Thoracic aorta (tissue), 2 donors: Measurements from ENCODE around the gene STRADB. TPM values are rescaled to one million over a fixed set of nuclear protein-coding genes. Genes with fewer than 3 reads are reported as not detected.

Experiments
- ATAC-seq: fragments of 150-250 bp; one replicate; pipeline ENCODE4 v1.8.0; 2017; ENCODE audit warnings: low read depth; ENCODE audit not compliant: insufficient number of reproducible peaks, low FRiP score
- DNase-seq: peaks from one replicate; pipeline ENCODE4 v3.0.0-alpha.2; 2020; ENCODE audit warnings: low spot score
- H3K27ac ChIP-seq, 2 donors: fragments of 200-600 bp; sonication (generic); 1 replicate in 1 of 2; 2 replicates in 1 of 2; pipeline ENCODE4 v1.5.1; 2016; ENCODE audit warnings: mild to moderate bottlenecking in 2 of 2, moderate library complexity in 2 of 2
- H3K27me3 ChIP-seq: fragments of 200-600 bp; sonication (generic); replicated peaks from 2 replicates; pipeline ENCODE4 v1.6.0; 2016; ENCODE audit warnings: mild to moderate bottlenecking; ENCODE audit not compliant: insufficient read depth
- H3K36me3 ChIP-seq: fragments of 200-600 bp; sonication (generic); one replicate; pipeline ENCODE4 v1.5.1; 2016
- H3K4me1 ChIP-seq, 2 donors: fragments of 200-600 bp; sonication (generic); 1 replicate in 1 of 2; 2 replicates in 1 of 2; pipeline versions ENCODE4 v1.5.1 to v1.6.0; 2016; ENCODE audit warnings: low read depth in 2 of 2, mild to moderate bottlenecking in 1 of 2; ENCODE audit not compliant: control insufficient read depth in 1 of 2
- H3K4me3 ChIP-seq: fragments of 200-600 bp; sonication (generic); 2 replicates; pipeline ENCODE4 v1.5.1; 2016; ENCODE audit warnings: mild to moderate bottlenecking
- H3K9me3 ChIP-seq: fragments of 200-600 bp; sonication (generic); 2 replicates; pipeline ENCODE4 v1.5.1; 2016
- total RNA-seq, 2 donors: library from RNA; depleted of rRNA; stranded (reverse); fragments of >200 nt; gene quantifications; one replicate each; pipeline versions ENCODE4 v1.1.0 to v1.2.3, GENCODE V29; 2016
- TF ChIP-seq, protein P1 (sequence below): fragments of 200-600 bp; sonication (generic); IDR thresholded peaks from one replicate; pipeline ENCODE4 v1.5.1; 2019; ENCODE audit warnings: antibody characterized with exemption

Gene STRADB
- total RNA-seq, 2 donors from 2014 or later, result 8.7 to 13.8 TPM

DNA sequence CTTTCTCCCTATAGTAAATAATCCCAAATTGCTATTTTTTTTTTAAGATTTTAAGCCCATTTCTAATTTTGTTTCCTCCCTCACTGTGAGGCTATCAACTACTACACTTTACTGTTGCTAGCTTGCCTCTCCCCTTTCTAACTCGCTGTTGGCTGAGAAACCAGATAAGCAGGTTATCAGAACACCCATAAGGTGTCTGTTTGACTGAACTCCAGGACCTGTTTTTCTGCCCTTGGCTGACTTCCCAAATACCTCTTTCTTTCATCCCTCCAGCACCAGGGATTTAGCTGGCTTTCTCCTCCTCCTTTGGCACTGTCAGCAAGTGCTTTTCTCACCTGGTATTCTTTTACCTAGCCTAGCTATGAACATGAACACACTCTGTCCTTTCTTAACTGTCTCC is 11.4 kb upstream of the STRADB start:
- DNase-seq (no peak), ATAC-seq (no peak)
- no peak overlapping the region for H3K4me3 ChIP-seq
- no peaks in the 10 kb centered on the region for H3K36me3 ChIP-seq
- H3K27me3 ChIP-seq, result no peaks in the 10 kb centered on the region
- H3K4me1 ChIP-seq, result peaks cover 8 to 43% of the 10 kb centered on the region in 2 donors
- TF ChIP-seq, protein P1, sequence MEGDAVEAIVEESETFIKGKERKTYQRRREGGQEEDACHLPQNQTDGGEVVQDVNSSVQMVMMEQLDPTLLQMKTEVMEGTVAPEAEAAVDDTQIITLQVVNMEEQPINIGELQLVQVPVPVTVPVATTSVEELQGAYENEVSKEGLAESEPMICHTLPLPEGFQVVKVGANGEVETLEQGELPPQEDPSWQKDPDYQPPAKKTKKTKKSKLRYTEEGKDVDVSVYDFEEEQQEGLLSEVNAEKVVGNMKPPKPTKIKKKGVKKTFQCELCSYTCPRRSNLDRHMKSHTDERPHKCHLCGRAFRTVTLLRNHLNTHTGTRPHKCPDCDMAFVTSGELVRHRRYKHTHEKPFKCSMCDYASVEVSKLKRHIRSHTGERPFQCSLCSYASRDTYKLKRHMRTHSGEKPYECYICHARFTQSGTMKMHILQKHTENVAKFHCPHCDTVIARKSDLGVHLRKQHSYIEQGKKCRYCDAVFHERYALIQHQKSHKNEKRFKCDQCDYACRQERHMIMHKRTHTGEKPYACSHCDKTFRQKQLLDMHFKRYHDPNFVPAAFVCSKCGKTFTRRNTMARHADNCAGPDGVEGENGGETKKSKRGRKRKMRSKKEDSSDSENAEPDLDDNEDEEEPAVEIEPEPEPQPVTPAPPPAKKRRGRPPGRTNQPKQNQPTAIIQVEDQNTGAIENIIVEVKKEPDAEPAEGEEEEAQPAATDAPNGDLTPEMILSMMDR, result no peak
- no peak overlapping the region for H3K27ac ChIP-seq
- no peaks in the 10 kb centered on the region for H3K9me3 ChIP-seq

DNA sequence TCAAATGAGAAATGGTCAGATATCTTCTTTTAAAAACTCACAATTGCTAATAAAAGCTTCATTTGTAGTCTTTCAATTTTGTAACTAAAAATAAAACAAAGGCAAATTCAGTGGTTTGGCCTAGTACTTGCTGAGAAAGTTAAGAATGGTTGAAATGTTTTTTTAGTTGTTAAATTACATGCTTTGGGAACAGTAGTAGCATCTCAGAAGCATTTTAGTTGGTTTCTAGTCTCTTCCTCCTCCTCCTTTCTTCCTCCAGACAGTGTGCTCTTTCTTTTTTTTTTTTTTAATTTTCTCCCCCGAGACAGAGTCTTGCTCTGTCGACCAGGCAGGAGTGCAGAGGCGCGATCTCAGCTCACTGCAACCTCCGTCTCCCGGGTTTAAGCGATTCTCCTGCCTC is 10.1 kb upstream of the STRADB start:
- H3K4me1 ChIP-seq, result peaks cover 17 to 45% of the 10 kb centered on the region in 2 donors
- no peaks in the 10 kb centered on the region for H3K27me3 ChIP-seq
- no peaks in the 10 kb centered on the region for H3K9me3 ChIP-seq
- TF ChIP-seq, protein P1, result no peak
- no peak overlapping the region for H3K4me3 ChIP-seq
- H3K27ac ChIP-seq, result peak overlapping the region in 1 of 2 donors; percentile 18
- ATAC-seq (no peak), DNase-seq (no peak)
- no peaks in the 10 kb centered on the region for H3K36me3 ChIP-seq

DNA sequence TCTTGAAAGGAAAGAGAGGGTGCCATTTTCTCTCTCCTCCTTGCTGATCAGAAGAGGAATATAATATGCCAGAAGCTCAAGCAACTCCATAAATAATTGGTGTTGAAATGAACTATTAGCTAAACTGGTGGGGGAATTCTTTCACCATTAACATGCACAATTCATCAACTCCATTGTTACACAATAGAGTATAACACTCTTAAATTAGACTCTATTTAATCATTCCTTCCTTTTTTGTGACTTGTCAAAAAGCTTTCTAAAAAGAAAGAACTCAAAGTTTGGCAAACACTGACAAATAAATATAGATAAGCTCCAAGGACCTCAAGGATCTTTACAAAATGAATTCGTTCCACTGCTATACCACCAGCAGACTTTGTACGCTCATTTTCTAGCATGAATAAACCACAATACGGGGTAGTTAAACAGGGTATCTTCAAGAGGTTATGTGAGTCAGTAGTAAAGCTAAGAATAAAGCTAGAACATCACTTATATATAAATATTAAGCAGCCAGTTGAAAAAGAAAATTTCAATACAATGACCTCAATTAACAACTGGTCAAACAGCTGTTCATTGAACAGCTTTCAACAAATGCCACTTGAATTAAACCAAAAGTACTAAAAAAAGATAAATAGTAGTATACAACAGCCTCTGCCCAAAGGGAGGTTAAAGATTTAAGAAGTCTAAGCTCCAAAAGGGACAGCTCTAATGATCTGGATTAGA is 6.6 kb upstream of the STRADB start:
- ATAC-seq (no peak), DNase-seq (no peak)
- H3K4me1 ChIP-seq, result peaks cover 35 to 64% of the 10 kb centered on the region in 2 donors
- TF ChIP-seq, protein P1, result no peak
- no peaks in the 10 kb centered on the region for H3K27me3 ChIP-seq
- no peak overlapping the region for H3K4me3 ChIP-seq
- peak overlapping the region in 1 of 2 donors; percentile 14 for H3K27ac ChIP-seq
- H3K36me3 ChIP-seq, result no peaks in the 10 kb centered on the region
- no peaks in the 10 kb centered on the region for H3K9me3 ChIP-seq

DNA sequence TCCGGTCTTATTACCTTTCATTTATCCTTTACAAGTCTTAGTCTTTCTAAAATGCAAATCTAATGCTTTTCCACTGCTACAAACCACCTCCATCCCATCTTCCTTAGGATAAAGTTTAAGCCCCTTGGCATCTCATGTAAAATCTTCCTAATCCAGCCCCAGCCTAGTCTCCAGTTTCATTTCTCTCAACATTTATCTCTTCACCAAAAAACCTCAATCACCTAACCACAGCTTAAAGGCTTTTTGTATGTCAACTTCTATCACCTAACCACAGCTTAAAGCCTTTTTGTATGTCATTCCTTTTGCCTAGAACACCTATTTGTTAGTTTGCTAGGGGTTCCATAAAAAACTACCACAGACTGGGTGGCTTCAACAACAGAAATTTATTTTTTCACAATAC is 4.5 kb upstream of the STRADB start:
- Histone ChIP-seq H3K4me1 (peaks cover 36 to 50% of the 10 kb centered on the region in 2 donors), H3K27me3 (no peaks in the 10 kb centered on the region), H3K36me3 (no peaks in the 10 kb centered on the region), H3K9me3 (no peaks in the 10 kb centered on the region), H3K4me3 (no peak overlapping the region), H3K27ac (no peak overlapping the region)
- no peak for ATAC-seq
- TF ChIP-seq, protein P1, result no peak
- no peak for DNase-seq

DNA sequence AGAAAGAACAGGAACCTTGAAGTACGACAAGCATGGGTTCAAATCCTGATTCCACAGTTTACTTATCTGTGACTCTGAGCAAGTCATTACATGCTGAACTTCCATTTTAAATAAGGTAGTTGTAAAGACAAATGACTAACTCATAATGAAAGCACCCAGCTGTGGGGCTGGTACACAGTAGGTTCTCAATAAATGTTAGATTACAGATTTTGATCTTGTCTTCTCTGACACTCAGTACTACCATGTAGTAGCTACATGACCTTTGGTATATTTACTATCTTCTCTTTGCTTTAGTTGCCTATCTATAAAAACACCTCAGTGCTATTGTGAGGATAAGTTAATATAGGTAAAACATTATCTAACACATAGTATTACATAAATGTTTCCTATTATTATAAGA is 3.5 kb upstream of the STRADB start:
- no peak for DNase-seq
- TF ChIP-seq, protein P1, result no peak
- ATAC-seq, result no peak
- Histone ChIP-seq H3K36me3 (no peaks in the 10 kb centered on the region), H3K27ac (no peak overlapping the region), H3K27me3 (no peaks in the 10 kb centered on the region), H3K4me3 (no peak overlapping the region), H3K9me3 (no peaks in the 10 kb centered on the region), H3K4me1 (peaks cover 43 to 56% of the 10 kb centered on the region in 2 donors)
